Measurements from ENCODE around the gene C1GALT1C1. TPM values are rescaled to one million over a fixed set of nuclear protein-coding genes. Genes with fewer than 3 reads are reported as not detected.

The C1GALT1C1 gene
- polyA plus RNA-seq, 3 donors: 8.3 to 44.3 (median 42.1) TPM

- peak within 1 kb of the TSS; percentile 76 for H3K9ac ChIP-seq (ENCODE audit: insufficient read depth, low read length, poor library complexity, severe bottlenecking)
Observed at GRCh38 chrX:120603707-120604360, 26.0 kb downstream of the C1GALT1C1 start, which contains the start of gene MCTS1. TSS of gene MCTS1 (plus strand) at chrX:120604101. CDS start at chrX:120604237, 136 bp downstream.

GRCh38 chrX:120585702-120586101 lies 44.2 kb downstream of the C1GALT1C1 start:
- Histone ChIP-seq H3K27ac (ENCODE audit: low read depth in 1 of 2, low read length in 2 of 2) (no peak overlapping the region), H3K4me2 (replicated peaks; ENCODE audit: extremely low read depth, low read length, poor library complexity, severe bottlenecking) (no peak overlapping the region), H3K9ac (ENCODE audit: insufficient read depth, low read length, poor library complexity, severe bottlenecking) (no peak overlapping the region), H3K36me3 (replicated peaks in 1 of 2; ENCODE audit: control insufficient read depth in 1 of 2, insufficient read depth in 2 of 2, low read length in 2 of 2) (no peaks in the 10 kb centered on the region), H3K4me3 (replicated peaks in 1 of 3; ENCODE audit: low read depth in 2 of 3, low read length in 3 of 3) (no peak overlapping the region), H2AFZ (ENCODE audit: insufficient read depth, low read depth, low read length, poor library complexity, severe bottlenecking) (no peak overlapping the region), H3K9me3 (replicated peaks in 1 of 2; ENCODE audit: control insufficient read depth in 1 of 2, insufficient read depth in 1 of 2, low read length in 2 of 2) (no peaks in the 10 kb centered on the region), H3K27me3 (ENCODE audit: control insufficient read depth in 2 of 2, insufficient read depth in 2 of 2, low read length in 2 of 2) (no peaks in the 10 kb centered on the region), H3K79me2 (ENCODE audit: insufficient read depth, low read length) (no peaks in the 10 kb centered on the region), H3K4me1 (ENCODE audit: control insufficient read depth in 1 of 2, insufficient read depth in 2 of 2, low read length in 2 of 2) (no peaks in the 10 kb centered on the region), H4K20me1 (ENCODE audit: insufficient read depth, low read length) (no peaks in the 10 kb centered on the region)
- intact Hi-C loops (cut with micrococcal nuclease): no loop called here
- Mint-ChIP-seq H3K36me3 (no peaks in the 10 kb centered on the region), H3K9me3 (peaks cover 0 to 4% (median under 1%) of the 10 kb centered on the region in 7 donors), H3K4me1 (peaks cover 3% of the 10 kb centered on the region), H3K27me3 (ENCODE audit: low read depth in 3 of 3) (peaks cover 0 to 8% (median 2%) of the 10 kb centered on the region in 3 donors), H3K27ac (no peak overlapping the region), H3K4me3 (no peak overlapping the region)
- no peak for DNase-seq
- no peak for TF ChIP-seq CTCF (IDR thresholded peaks at IDR 0.05)
- WGBS (ENCODE audit: insufficient coverage): no CpG with 5 or more reads among the region's 2 CpGs

More at GRCh38 chrX:120603707-120604360, 26.0 kb downstream of the C1GALT1C1 start, which contains the start of gene MCTS1:
- H3K9me3 ChIP-seq (replicated peaks in 1 of 2; ENCODE audit: control insufficient read depth in 1 of 2, insufficient read depth in 1 of 2, low read length in 2 of 2): no peaks in the 10 kb centered on the region
- no peaks in the 10 kb centered on the region for H4K20me1 ChIP-seq (ENCODE audit: insufficient read depth, low read length)
- H3K4me2 ChIP-seq (replicated peaks; ENCODE audit: extremely low read depth, low read length, poor library complexity, severe bottlenecking): peak within 1 kb of the TSS; percentile 76
- peaks cover 6 to 10% of the 10 kb centered on the region in 2 donors for H3K36me3 Mint-ChIP-seq
- intact Hi-C loops (cut with micrococcal nuclease): loop anchor here in 1 of 2 donors (2.0 to 5.0 kb wide), 2 partner anchors 25 to 42 kb away; partner anchors contain the start of gene CUL4B
- peak within 1 kb of the TSS; percentile 66 for H2AFZ ChIP-seq (ENCODE audit: insufficient read depth, low read depth, low read length, poor library complexity, severe bottlenecking)
- peaks cover 28% of the 10 kb centered on the region for H3K79me2 ChIP-seq (ENCODE audit: insufficient read depth, low read length)
- peaks cover 7 to 11% of the 10 kb centered on the region in 2 donors for H3K4me1 ChIP-seq (ENCODE audit: control insufficient read depth in 1 of 2, insufficient read depth in 2 of 2, low read length in 2 of 2)
- WGBS (ENCODE audit: insufficient coverage): 3% methylated on average over 10 of the region's 31 CpGs
- peaks cover 5% of the 10 kb centered on the region for H3K4me1 Mint-ChIP-seq
- H3K4me3 ChIP-seq (replicated peaks in 1 of 3; ENCODE audit: low read depth in 2 of 3, low read length in 3 of 3): peak within 1 kb of the TSS; percentile 73 to 83 (median 80)
- peak within 1 kb of the TSS; percentile 96 to 99 (median 98) for H3K27ac Mint-ChIP-seq
- TF ChIP-seq CTCF (IDR thresholded peaks at IDR 0.05): no peak
- H3K4me3 Mint-ChIP-seq: peak within 1 kb of the TSS; percentile 87 to 94
- no peaks in the 10 kb centered on the region for H3K27me3 ChIP-seq (ENCODE audit: control insufficient read depth in 2 of 2, insufficient read depth in 2 of 2, low read length in 2 of 2)
- peaks cover 0 to 3% (median 1%) of the 10 kb centered on the region in 7 donors for H3K9me3 Mint-ChIP-seq
- H3K36me3 ChIP-seq (replicated peaks in 1 of 2; ENCODE audit: control insufficient read depth in 1 of 2, insufficient read depth in 2 of 2, low read length in 2 of 2): peaks cover 0 to 20% of the 10 kb centered on the region in 2 donors
- peak within 1 kb of the TSS; percentile 93 to 98 for H3K27ac ChIP-seq (ENCODE audit: low read depth in 1 of 2, low read length in 2 of 2)
- H3K27me3 Mint-ChIP-seq (ENCODE audit: low read depth in 3 of 3): peaks cover 1 to 4% (median 1%) of the 10 kb centered on the region in 3 donors
- DNase-seq: peak; percentile 68 to 84 (median 71)

Other genes with a start within 250 kb of the C1GALT1C1 start
- 100 to 1,000 TPM in 2 of 3 donors, 10 to 100 TPM in 1; 75.8 to 381 (median 330) TPM for gene LAMP2, start 160.8 kb downstream of the C1GALT1C1 start, polyA plus RNA-seq
- 10 to 100 TPM; 13.3 to 16.9 (median 15.6) TPM for gene CUL4B, start 69.1 kb downstream of the C1GALT1C1 start, polyA plus RNA-seq
- 10 to 100 TPM; 25.0 to 85.1 (median 74.6) TPM for gene MCTS1, start 26.0 kb downstream of the C1GALT1C1 start, polyA plus RNA-seq
- gene CT47B1, start 245.8 kb upstream of the C1GALT1C1 start, polyA plus RNA-seq: not detected